DND-41 (cell line): ENCODE data around the gene ATG14.
A peak's percentile ranks its signal among the peaks of the same experiment; 100 is the strongest.

Source experiments
- ATAC-seq: fragments of 200-7000 bp; cut with Tn5 transposase; 3 replicates; pipeline ENCODE4 v1.9.1; 2021; ENCODE audit warnings: low read depth; ENCODE audit not compliant: insufficient read depth
- DNase-seq: peaks from one replicate; pipeline ENCODE4 v3.0.0-alpha.2; 2020
- H2AFZ ChIP-seq: 2 replicates; pipeline ENCODE4 v1.6.0; 2012; ENCODE audit warnings: low read depth, low read length
- H3K27ac ChIP-seq: 2 replicates; pipeline ENCODE4 v1.5.1; 2012; ENCODE audit warnings: low read length, inconsistent platforms
- H3K27me3 ChIP-seq: fragments of 200-600 bp; sonication (generic); 2 replicates; pipeline ENCODE4 v1.6.0; 2012; ENCODE audit warnings: low read length, mild to moderate bottlenecking, inconsistent platforms; ENCODE audit not compliant: insufficient read depth, poor library complexity
- H3K36me3 ChIP-seq: 2 replicates; pipeline ENCODE4 v1.5.1; 2012; ENCODE audit warnings: low read length, inconsistent platforms; ENCODE audit not compliant: insufficient read depth
- H3K4me1 ChIP-seq: 2 replicates; pipeline ENCODE4 v1.5.1; 2012; ENCODE audit warnings: mild to moderate bottlenecking, low read length; ENCODE audit not compliant: insufficient read depth
- H3K4me2 ChIP-seq: 2 replicates; pipeline ENCODE4 v1.6.0; 2012; ENCODE audit warnings: mild to moderate bottlenecking, moderate library complexity, low read length, inconsistent platforms; ENCODE audit not compliant: insufficient read depth
- H3K4me3 ChIP-seq, 2 experiments: fragments of 200-600 bp in 1 of 2; shearing (Covaris generic) in 1 of 2; 2 replicates each; pipeline ENCODE4 v1.5.1; 2012 to 2016; ENCODE audit warnings: inconsistent platforms in 2 of 2, low read length in 2 of 2, mild to moderate bottlenecking in 2 of 2, low read depth in 1 of 2, moderate library complexity in 1 of 2
- H3K79me2 ChIP-seq: 2 replicates; pipeline ENCODE4 v1.6.0; 2012; ENCODE audit warnings: low read length, inconsistent platforms; ENCODE audit not compliant: insufficient read depth
- H3K9ac ChIP-seq: 2 replicates; pipeline ENCODE4 v1.6.0; 2012; ENCODE audit warnings: low read depth, mild to moderate bottlenecking, inconsistent platforms, low read length, moderate library complexity
- H3K9me3 ChIP-seq: 2 replicates; pipeline ENCODE4 v1.5.1; 2012; ENCODE audit warnings: low read length, moderate library complexity, mild to moderate bottlenecking, inconsistent platforms; ENCODE audit not compliant: insufficient read depth, severe bottlenecking
- H4K20me1 ChIP-seq: 2 replicates; pipeline ENCODE4 v1.6.0; 2012; ENCODE audit warnings: low read length; ENCODE audit not compliant: insufficient read depth
- EZH2 ChIP-seq: IDR thresholded peaks from 3 replicates; pipeline ENCODE4 v1.6.1; 2012; ENCODE audit warnings: borderline replicate concordance, low read depth, mild to moderate bottlenecking, moderate library complexity, low read length, inconsistent platforms; ENCODE audit not compliant: severe bottlenecking
- TF ChIP-seq, protein P1 (sequence below): IDR thresholded peaks from 2 replicates; pipeline ENCODE4 v1.5.1; 2012; ENCODE audit warnings: borderline replicate concordance, low read length, moderate library complexity, mild to moderate bottlenecking; ENCODE audit not compliant: poor library complexity, severe bottlenecking; ENCODE audit errors: extremely low read depth

Gene ATG14

DNA sequence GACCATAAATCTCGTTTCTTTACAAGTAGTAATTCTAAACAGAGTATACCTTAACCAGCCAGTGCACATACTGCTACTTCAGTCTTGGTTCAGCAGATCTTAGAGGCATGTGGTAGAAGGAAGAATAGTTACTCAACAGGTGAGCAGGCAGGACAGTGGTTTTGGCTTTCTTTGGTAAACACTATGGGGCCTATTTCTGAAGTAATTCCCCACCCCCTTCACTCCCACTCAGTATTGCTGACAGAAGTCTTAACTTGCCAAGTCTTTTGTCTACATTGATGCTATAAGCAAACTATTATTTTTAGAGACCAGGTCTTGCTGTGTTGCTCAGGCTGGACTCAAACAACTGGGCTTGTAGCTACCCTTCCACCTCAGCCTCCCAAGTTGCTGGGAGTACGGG lies 71.9 kb downstream of the ATG14 start:
- TF ChIP-seq EZH2: no peak
- TF ChIP-seq, protein P1, sequence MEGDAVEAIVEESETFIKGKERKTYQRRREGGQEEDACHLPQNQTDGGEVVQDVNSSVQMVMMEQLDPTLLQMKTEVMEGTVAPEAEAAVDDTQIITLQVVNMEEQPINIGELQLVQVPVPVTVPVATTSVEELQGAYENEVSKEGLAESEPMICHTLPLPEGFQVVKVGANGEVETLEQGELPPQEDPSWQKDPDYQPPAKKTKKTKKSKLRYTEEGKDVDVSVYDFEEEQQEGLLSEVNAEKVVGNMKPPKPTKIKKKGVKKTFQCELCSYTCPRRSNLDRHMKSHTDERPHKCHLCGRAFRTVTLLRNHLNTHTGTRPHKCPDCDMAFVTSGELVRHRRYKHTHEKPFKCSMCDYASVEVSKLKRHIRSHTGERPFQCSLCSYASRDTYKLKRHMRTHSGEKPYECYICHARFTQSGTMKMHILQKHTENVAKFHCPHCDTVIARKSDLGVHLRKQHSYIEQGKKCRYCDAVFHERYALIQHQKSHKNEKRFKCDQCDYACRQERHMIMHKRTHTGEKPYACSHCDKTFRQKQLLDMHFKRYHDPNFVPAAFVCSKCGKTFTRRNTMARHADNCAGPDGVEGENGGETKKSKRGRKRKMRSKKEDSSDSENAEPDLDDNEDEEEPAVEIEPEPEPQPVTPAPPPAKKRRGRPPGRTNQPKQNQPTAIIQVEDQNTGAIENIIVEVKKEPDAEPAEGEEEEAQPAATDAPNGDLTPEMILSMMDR: no peak
- H3K27ac ChIP-seq: no peak overlapping the region
- no peak overlapping the region for H2AFZ ChIP-seq
- no peaks in the 10 kb centered on the region for H3K4me1 ChIP-seq
- H4K20me1 ChIP-seq: peaks cover 12% of the 10 kb centered on the region; the same call in 1 of the 2 replicates
- H3K4me3 ChIP-seq: no peak overlapping the region
- peaks cover 91% of the 10 kb centered on the region for H3K79me2 ChIP-seq
- no peak overlapping the region for H3K4me2 ChIP-seq
- H3K9ac ChIP-seq: no peak overlapping the region
- no peak for ATAC-seq
- DNase-seq: no peak
- H3K27me3 ChIP-seq: no peaks in the 10 kb centered on the region
- H3K36me3 ChIP-seq: no peaks in the 10 kb centered on the region
- no peaks in the 10 kb centered on the region for H3K9me3 ChIP-seq

DNA sequence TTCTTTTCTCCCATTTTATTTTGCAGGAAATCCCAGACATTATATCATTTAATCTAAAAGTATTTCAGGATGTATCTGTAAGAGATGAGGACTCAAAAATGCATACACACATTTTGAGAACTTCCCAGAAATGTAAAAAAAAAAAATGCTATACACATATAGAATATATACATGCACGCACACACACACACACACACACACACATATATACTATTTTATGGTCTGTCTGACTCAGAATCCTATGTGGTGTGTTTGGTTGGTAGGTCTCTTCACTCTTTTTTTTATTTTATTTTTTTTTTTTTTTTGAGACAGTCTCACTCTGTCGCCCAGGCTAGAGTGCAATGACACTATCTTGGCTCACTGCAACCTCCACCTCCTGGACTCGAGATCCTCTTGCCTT lies 74.9 kb downstream of the ATG14 start:
- TF ChIP-seq EZH2: no peak
- H4K20me1 ChIP-seq: peaks cover 31% of the 10 kb centered on the region
- H3K27ac ChIP-seq: no peak overlapping the region
- ATAC-seq (no peak), DNase-seq (no peak)
- H3K4me1 ChIP-seq: peaks cover 4% of the 10 kb centered on the region; the same call in 1 of the 2 replicates
- H2AFZ ChIP-seq: no peak overlapping the region
- no peaks in the 10 kb centered on the region for H3K27me3 ChIP-seq
- no peak overlapping the region for H3K4me2 ChIP-seq
- no peak overlapping the region for H3K9ac ChIP-seq
- no peak overlapping the region for H3K4me3 ChIP-seq
- peaks cover 88% of the 10 kb centered on the region for H3K79me2 ChIP-seq
- no peaks in the 10 kb centered on the region; the same call in 1 of the 2 replicates for H3K36me3 ChIP-seq
- no peaks in the 10 kb centered on the region for H3K9me3 ChIP-seq

DNA sequence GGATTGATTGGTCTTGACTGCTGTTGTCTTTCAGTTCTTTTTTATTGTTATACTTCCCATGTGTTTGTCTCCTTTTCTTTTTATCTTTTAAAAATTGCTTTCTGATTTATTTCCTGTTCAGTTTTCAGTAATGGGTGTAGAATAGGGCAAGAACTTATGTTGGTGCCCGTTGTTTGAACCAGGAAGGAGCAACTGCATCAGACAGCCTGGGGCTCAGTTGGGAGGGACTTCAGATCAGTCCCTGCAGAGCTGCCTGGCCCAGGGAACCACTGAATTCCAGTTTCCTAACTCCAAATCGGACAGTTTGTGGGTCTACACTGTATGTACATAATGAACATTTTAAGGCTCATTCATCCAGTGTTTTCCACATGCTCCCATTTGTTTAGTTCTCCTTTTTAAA lies 75.5 kb downstream of the ATG14 start:
- TF ChIP-seq EZH2: no peak
- TF ChIP-seq, protein P1: no peak
- Histone ChIP-seq H3K27me3 (no peaks in the 10 kb centered on the region), H3K4me3 (no peak overlapping the region), H3K36me3 (no peaks in the 10 kb centered on the region; the same call in 1 of the 2 replicates), H3K4me1 (peaks cover 4% of the 10 kb centered on the region; the same call in 1 of the 2 replicates), H3K27ac (no peak overlapping the region), H3K9me3 (no peaks in the 10 kb centered on the region), H2AFZ (no peak overlapping the region), H4K20me1 (peaks cover 31% of the 10 kb centered on the region), H3K4me2 (no peak overlapping the region), H3K79me2 (peaks cover 84% of the 10 kb centered on the region), H3K9ac (no peak overlapping the region)
- DNase-seq (no peak), ATAC-seq (no peak)

DNA sequence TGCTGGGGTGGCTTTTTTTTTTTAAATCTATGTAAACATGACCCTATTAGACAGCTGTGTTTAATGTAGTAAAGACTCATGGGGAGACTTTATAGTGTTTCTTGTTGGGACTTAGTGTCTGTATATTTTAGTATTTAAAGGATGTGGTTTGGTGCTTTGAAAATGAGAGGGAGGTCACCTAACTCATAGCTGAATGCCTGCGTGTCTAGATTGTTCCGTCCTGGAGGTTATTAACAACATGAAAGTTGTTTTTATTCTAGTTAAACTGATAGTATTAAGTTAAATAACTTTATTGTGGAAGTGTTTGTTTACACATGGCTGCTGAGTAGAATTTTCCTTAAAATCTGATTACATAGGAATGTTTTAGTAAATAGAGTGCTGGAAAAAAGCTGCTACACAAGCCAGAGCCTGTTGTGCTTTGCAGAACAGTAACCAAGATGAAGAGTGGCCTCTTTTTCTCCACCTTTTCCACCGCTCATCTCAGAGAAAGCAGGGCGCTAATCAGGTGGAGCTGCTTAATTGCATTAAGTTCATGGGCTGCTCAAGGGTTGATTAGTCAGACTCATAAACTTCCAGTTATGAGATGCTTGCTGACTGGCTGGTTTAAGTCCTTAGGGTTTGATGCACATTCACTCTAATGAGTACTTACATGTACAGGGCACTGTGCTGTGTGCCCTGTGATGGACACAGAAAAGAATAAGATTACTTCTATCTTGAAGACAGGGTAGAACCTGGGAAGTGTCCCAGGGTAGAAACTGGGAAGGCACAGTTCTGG lies 77.7 kb downstream of the ATG14 start:
- no peak overlapping the region for H2AFZ ChIP-seq
- H4K20me1 ChIP-seq: peaks cover 36% of the 10 kb centered on the region
- no peak for DNase-seq
- ATAC-seq: peak; percentile 50; the same call in 1 of the 3 replicates
- H3K4me1 ChIP-seq: peaks cover 4% of the 10 kb centered on the region; the same call in 1 of the 2 replicates
- TF ChIP-seq, protein P1: no peak
- TF ChIP-seq EZH2: no peak
- no peak overlapping the region for H3K4me2 ChIP-seq
- H3K4me3 ChIP-seq: no peak overlapping the region
- H3K9ac ChIP-seq: no peak overlapping the region
- no peaks in the 10 kb centered on the region for H3K9me3 ChIP-seq
- no peak overlapping the region for H3K27ac ChIP-seq
- H3K27me3 ChIP-seq: no peaks in the 10 kb centered on the region
- H3K79me2 ChIP-seq: peaks cover 84% of the 10 kb centered on the region
- H3K36me3 ChIP-seq: no peaks in the 10 kb centered on the region; the same call in 1 of the 2 replicates
